IPS-18c (cell line): ENCODE results near the gene SETD2.

ENCODE experiments used
- H3K4me3 ChIP-seq: 2 replicates; pipeline ENCODE4 v1.7.0; 2013; ENCODE audit warnings: low read depth, mild to moderate bottlenecking, low read length, moderate library complexity; ENCODE audit not compliant: insufficient read depth
- H3K9me3 ChIP-seq: one replicate; pipeline ENCODE4 v1.6.1; 2013; ENCODE audit warnings: mild to moderate bottlenecking, low read length, moderate library complexity; ENCODE audit not compliant: control insufficient read depth, insufficient read depth

Gene SETD2

GRCh38 chr3:46988616-46989015 lies 175.3 kb downstream of the SETD2 start:
- Histone ChIP-seq H3K4me3 (no peak overlapping the region; the same call in 1 of the 2 replicates), H3K9me3 (no peaks in the 10 kb centered on the region)

- H3K4me3 ChIP-seq, result peak overlapping the region; percentile 20; the same call in 1 of the 2 replicates
- H3K9me3 ChIP-seq, result no peaks in the 10 kb centered on the region
These were observed 176.0 kb downstream of the SETD2 start for GRCh38 chr3:46987743-46988401.

- Histone ChIP-seq H3K9me3 (no peaks in the 10 kb centered on the region), H3K4me3 (no peak overlapping the region)
These were observed 176.6 kb downstream of the SETD2 start for GRCh38 chr3:46987319-46987742.

- no peak overlapping the region for H3K4me3 ChIP-seq
- no peaks in the 10 kb centered on the region for H3K9me3 ChIP-seq
These were observed 177.1 kb downstream of the SETD2 start for GRCh38 chr3:46986782-46987310.

GRCh38 chr3:46986055-46986730 lies 177.7 kb downstream of the SETD2 start:
- no peaks in the 10 kb centered on the region for H3K9me3 ChIP-seq
- H3K4me3 ChIP-seq, result no peak overlapping the region

GRCh38 chr3:46985588-46985987 lies 178.3 kb downstream of the SETD2 start:
- no peaks in the 10 kb centered on the region for H3K9me3 ChIP-seq
- no peak overlapping the region for H3K4me3 ChIP-seq

- Histone ChIP-seq H3K9me3 (no peaks in the 10 kb centered on the region), H3K4me3 (no peak overlapping the region)
These were observed 179.1 kb downstream of the SETD2 start for GRCh38 chr3:46984591-46985459.

- H3K9me3 ChIP-seq, result no peaks in the 10 kb centered on the region
- H3K4me3 ChIP-seq, result no peak overlapping the region
These were observed 181.4 kb downstream of the SETD2 start for GRCh38 chr3:46982546-46982945.

GRCh38 chr3:46981932-46982471 lies 181.9 kb downstream of the SETD2 start:
- H3K4me3 ChIP-seq, result peak overlapping the region; percentile 20

GRCh38 chr3:46979958-46980497 lies 183.9 kb downstream of the SETD2 start:
- H3K9me3 ChIP-seq, result no peaks in the 10 kb centered on the region
- peak overlapping the region; percentile 76 for H3K4me3 ChIP-seq

More at GRCh38 chr3:46981932-46982471, 181.9 kb downstream of the SETD2 start:
- H3K9me3 ChIP-seq, result no peaks in the 10 kb centered on the region

- no peaks in the 10 kb centered on the region for H3K9me3 ChIP-seq
- peak within 1 kb of the TSS; percentile 76 for H3K4me3 ChIP-seq
These were observed 184.6 kb downstream of the SETD2 start, which contains the start of gene NBEAL2 for GRCh38 chr3:46978985-46979944. NBEAL2 (plus strand) TSS chr3:46979666; CDS start chr3:46979862, 196 bp downstream.

GRCh38 chr3:46978381-46978780 lies 185.5 kb downstream of the SETD2 start:
- Histone ChIP-seq H3K4me3 (no peak overlapping the region; the same call in 1 of the 2 replicates), H3K9me3 (no peaks in the 10 kb centered on the region)

- Histone ChIP-seq H3K4me3 (no peak overlapping the region), H3K9me3 (no peaks in the 10 kb centered on the region)
These were observed 186.1 kb downstream of the SETD2 start for GRCh38 chr3:46977811-46978195.

GRCh38 chr3:46976326-46977190 lies 187.4 kb downstream of the SETD2 start, which contains the start of gene CCDC12:
CCDC12 (minus strand) TSS chr3:46976745; CDS start chr3:46976732, 13 bp downstream.
- no peaks in the 10 kb centered on the region for H3K9me3 ChIP-seq
- H3K4me3 ChIP-seq, result peak within 1 kb of the TSS; percentile 98
